Vagina (tissue), 2 donors: Measurements from ENCODE around the gene HTR2B. TPM values are rescaled to one million over a fixed set of nuclear protein-coding genes. Genes with fewer than 3 reads are reported as not detected.

Experiments used
- DNase-seq, 2 donors: peaks; one replicate each; pipeline ENCODE4 v3.0.0-alpha.2; 2017; ENCODE audit errors: extremely low spot score in 2 of 2
- H3K27ac ChIP-seq: fragments of 200-600 bp; sonication (generic); one replicate; pipeline ENCODE4 v1.5.1; 2019
- H3K27me3 ChIP-seq: fragments of 200-600 bp; sonication (generic); one replicate; pipeline ENCODE4 v1.5.1; 2019
- H3K36me3 ChIP-seq, 2 donors: fragments of 200-600 bp; sonication (generic); one replicate each; pipeline ENCODE4 v1.5.1; 2017 to 2019
- H3K4me1 ChIP-seq: fragments of 200-600 bp; sonication (generic); one replicate; pipeline ENCODE4 v1.5.1; 2019
- H3K4me3 ChIP-seq, 2 donors: fragments of 200-600 bp; sonication (generic); 1 replicate in 1 of 2; 2 replicates in 1 of 2; pipeline ENCODE4 v1.5.1; 2016 to 2019
- H3K9me3 ChIP-seq: fragments of 200-600 bp; sonication (generic); one replicate; pipeline ENCODE4 v1.5.1; 2019
- POLR2A ChIP-seq, 2 donors: fragments of 450-650 bp; IDR thresholded peaks; one replicate each; pipeline ENCODE4 v1.6.1; 2017; ENCODE audit warnings: antibody characterized with exemption in 2 of 2, mild to moderate bottlenecking in 2 of 2, moderate library complexity in 2 of 2
- POLR2AphosphoS5 ChIP-seq, 2 donors: sonication (generic); formaldehyde crosslinking; IDR thresholded peaks; one replicate each; pipeline ENCODE4 v1.9.0; 2017; ENCODE audit warnings: antibody characterized with exemption in 2 of 2, mild to moderate bottlenecking in 2 of 2, low read depth in 1 of 2; ENCODE audit not compliant: insufficient read depth in 1 of 2
- intact Hi-C: fragments of 100-400 bp; cut with DNase I; formaldehyde crosslinking; loops from one replicate; pipeline ENCODE4 v1.15.1; 2023
- total RNA-seq: library from RNA; depleted of rRNA; stranded (reverse); fragments of >200 nt; gene quantifications from one replicate; pipeline ENCODE4 v1.2.3, GENCODE V29; 2016
- TF ChIP-seq, protein P1 (sequence below), 3 experiments: fragments of 450-650 bp in 2 of 3; fragments of 200-600 bp in 1 of 3; sonication (generic) in 1 of 3; IDR thresholded peaks; one replicate each; pipeline ENCODE4 v1.5.1; 2017 to 2019; ENCODE audit warnings: antibody characterized with exemption in 3 of 3, mild to moderate bottlenecking in 2 of 3, moderate library complexity in 2 of 3

HTR2B gene
- total RNA-seq, 1 donor from 2014 or later: 0.49 TPM

DNA sequence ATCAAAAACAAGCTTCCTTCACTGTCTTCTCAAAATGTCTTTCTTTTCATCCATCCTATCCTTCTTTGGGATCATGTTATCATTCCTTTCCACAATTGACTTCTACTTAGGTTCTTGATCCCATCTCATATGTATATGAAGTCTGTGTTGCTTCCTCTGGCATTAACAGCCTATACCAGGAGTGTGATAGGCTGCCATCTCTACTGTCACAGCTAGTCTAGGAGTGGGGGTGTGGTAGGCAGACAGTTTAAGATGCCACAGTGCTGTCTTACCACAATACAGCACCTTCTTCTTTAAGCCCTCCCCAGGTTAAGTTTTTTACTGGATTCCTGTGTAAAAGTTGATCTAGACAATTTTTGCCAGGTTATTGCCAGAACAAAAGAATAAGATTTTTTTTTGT, 3.7 kb upstream of the HTR2B start:
- H3K36me3 ChIP-seq: no peaks in the 10 kb centered on the region
- intact Hi-C loops: no loop called here
- no peak overlapping the region for H3K4me3 ChIP-seq
- no peak for DNase-seq
- H3K27ac ChIP-seq: no peak overlapping the region
- TF ChIP-seq, protein P1, sequence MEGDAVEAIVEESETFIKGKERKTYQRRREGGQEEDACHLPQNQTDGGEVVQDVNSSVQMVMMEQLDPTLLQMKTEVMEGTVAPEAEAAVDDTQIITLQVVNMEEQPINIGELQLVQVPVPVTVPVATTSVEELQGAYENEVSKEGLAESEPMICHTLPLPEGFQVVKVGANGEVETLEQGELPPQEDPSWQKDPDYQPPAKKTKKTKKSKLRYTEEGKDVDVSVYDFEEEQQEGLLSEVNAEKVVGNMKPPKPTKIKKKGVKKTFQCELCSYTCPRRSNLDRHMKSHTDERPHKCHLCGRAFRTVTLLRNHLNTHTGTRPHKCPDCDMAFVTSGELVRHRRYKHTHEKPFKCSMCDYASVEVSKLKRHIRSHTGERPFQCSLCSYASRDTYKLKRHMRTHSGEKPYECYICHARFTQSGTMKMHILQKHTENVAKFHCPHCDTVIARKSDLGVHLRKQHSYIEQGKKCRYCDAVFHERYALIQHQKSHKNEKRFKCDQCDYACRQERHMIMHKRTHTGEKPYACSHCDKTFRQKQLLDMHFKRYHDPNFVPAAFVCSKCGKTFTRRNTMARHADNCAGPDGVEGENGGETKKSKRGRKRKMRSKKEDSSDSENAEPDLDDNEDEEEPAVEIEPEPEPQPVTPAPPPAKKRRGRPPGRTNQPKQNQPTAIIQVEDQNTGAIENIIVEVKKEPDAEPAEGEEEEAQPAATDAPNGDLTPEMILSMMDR (IDR thresholded peaks at IDR 0.05): no peak
- TF ChIP-seq POLR2A (IDR thresholded peaks at IDR 0.05) (no peak), POLR2AphosphoS5 (IDR thresholded peaks at IDR 0.05; ENCODE audit: insufficient read depth in 1 of 2, low read depth in 1 of 2) (no peak)
- H3K27me3 ChIP-seq: no peaks in the 10 kb centered on the region
- H3K9me3 ChIP-seq: no peaks in the 10 kb centered on the region
- H3K4me1 ChIP-seq: peaks cover 10% of the 10 kb centered on the region

DNA sequence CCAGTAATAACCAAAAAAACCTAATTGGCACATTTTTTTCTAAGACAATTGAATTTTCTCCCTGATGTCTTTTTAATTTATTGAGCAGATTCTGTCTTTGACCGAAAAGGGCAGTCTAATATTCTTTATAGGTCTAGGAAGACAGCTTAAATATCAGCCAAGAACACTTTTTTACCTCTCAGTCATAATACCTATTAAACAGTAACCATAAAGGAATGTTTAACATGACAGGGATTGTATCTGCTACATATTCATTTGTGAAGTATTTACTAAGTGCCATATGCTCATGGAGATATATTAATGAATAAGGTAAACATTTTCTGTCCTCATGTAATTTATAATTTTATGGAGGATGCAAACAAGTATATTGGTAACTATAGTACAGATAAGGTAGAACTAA, 3.1 kb upstream of the HTR2B start:
- H3K4me3 ChIP-seq: no peak overlapping the region
- TF ChIP-seq POLR2AphosphoS5 (IDR thresholded peaks at IDR 0.05; ENCODE audit: insufficient read depth in 1 of 2, low read depth in 1 of 2) (no peak), POLR2A (IDR thresholded peaks at IDR 0.05) (no peak)
- TF ChIP-seq, protein P1 (IDR thresholded peaks at IDR 0.05): no peak
- DNase-seq: no peak
- H3K27ac ChIP-seq: no peak overlapping the region
- intact Hi-C loops: no loop called here
- H3K4me1 ChIP-seq: peaks cover 16% of the 10 kb centered on the region
- H3K9me3 ChIP-seq: no peaks in the 10 kb centered on the region
- H3K27me3 ChIP-seq: no peaks in the 10 kb centered on the region
- no peaks in the 10 kb centered on the region for H3K36me3 ChIP-seq

DNA sequence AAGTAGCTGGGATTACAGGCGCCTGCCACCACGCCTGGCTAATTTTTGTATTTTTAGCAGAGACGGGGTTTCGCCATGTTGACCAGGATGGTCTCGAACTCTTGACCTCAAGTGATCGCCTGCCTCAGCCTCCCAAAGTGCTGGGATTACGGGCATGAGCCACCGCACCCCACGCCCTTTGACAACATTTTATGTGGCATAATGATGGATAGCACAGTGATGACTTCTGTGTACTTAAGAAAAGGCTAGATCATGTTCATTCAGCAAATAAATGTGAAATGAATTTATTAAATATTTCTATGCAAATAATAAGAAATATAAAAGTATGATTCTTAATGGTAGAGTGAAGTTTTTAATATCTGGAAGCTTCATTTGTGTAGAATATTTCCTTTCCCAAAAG, 2.6 kb upstream of the HTR2B start:
- Histone ChIP-seq H3K36me3 (no peaks in the 10 kb centered on the region), H3K4me1 (peaks cover 20% of the 10 kb centered on the region), H3K9me3 (no peaks in the 10 kb centered on the region), H3K27ac (no peak overlapping the region), H3K4me3 (no peak overlapping the region), H3K27me3 (no peaks in the 10 kb centered on the region)
- intact Hi-C loops: no loop called here
- DNase-seq: no peak
- TF ChIP-seq, protein P1 (IDR thresholded peaks at IDR 0.05): no peak
- no peak for TF ChIP-seq POLR2A (IDR thresholded peaks at IDR 0.05)
- TF ChIP-seq POLR2AphosphoS5 (IDR thresholded peaks at IDR 0.05; ENCODE audit: insufficient read depth in 1 of 2, low read depth in 1 of 2): no peak

DNA sequence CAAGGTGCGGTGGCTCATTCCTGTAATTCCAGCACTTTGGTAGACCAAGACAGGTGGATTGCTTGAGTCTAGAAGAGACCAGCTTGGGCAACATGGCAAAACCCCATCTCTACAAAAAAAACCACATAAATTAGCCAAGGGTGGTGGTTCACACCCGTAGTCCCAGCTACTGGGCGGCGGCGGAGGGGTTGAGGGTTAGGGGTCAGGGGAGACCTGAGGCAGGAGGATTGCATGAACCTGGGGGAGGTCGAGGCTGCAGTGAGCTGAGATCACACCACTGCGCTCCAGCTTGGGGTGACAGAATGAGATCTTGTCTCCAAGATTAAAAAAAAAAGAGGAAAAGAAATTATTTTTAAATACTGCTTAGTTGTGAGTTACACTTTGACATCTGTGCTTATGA, 1.3 kb upstream of the HTR2B start:
- TF ChIP-seq, protein P1 (IDR thresholded peaks at IDR 0.05): no peak
- TF ChIP-seq POLR2AphosphoS5 (IDR thresholded peaks at IDR 0.05; ENCODE audit: insufficient read depth in 1 of 2, low read depth in 1 of 2): no peak
- TF ChIP-seq POLR2A (IDR thresholded peaks at IDR 0.05): no peak
- H3K9me3 ChIP-seq: no peaks in the 10 kb centered on the region
- H3K36me3 ChIP-seq: no peaks in the 10 kb centered on the region
- intact Hi-C loops: no loop called here
- H3K27me3 ChIP-seq: no peaks in the 10 kb centered on the region
- DNase-seq: no peak
- H3K27ac ChIP-seq: no peak overlapping the region
- peaks cover 20% of the 10 kb centered on the region for H3K4me1 ChIP-seq
- H3K4me3 ChIP-seq: no peak overlapping the region

DNA sequence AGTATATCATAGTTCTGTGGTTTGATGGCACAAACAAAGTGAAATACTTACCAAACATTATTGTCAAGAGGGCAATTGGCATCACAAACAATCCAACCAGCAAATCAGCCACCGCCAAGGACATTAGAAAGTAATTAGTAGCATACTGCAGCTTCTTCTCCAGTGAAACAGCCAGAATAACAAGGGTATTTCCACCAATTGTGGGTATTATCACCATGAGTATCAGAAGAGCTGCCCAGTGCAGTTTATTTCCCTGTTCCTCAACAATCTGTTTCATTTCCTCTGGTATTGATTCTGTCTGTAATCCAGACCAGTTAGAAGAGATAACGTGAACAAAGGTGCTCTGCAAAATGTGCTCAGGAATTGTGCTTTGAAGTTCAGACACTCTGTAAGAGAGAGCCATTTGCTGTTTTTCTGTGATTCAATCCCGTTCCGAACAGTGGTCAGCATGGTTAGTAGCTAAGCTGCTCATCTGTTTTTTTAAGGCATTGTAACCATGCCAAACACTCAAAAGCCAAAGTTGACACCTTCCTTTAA, 1.4 kb downstream of the HTR2B start:
- Histone ChIP-seq H3K4me3 (peak overlapping the region; percentile 11 to 17), H3K4me1 (peaks cover 24% of the 10 kb centered on the region), H3K9me3 (no peaks in the 10 kb centered on the region), H3K27ac (peak overlapping the region; percentile 21), H3K27me3 (no peaks in the 10 kb centered on the region), H3K36me3 (no peaks in the 10 kb centered on the region)
- no peak for DNase-seq
- TF ChIP-seq, protein P1 (IDR thresholded peaks at IDR 0.05): no peak
- TF ChIP-seq POLR2A (IDR thresholded peaks at IDR 0.05) (no peak), POLR2AphosphoS5 (IDR thresholded peaks at IDR 0.05; ENCODE audit: insufficient read depth in 1 of 2, low read depth in 1 of 2) (no peak)
- intact Hi-C loops: no loop called here
